Type B pancreatic cell (in vitro differentiated cells): ENCODE results near the gene ERMN. TPM values are rescaled to one million over a fixed set of nuclear protein-coding genes. Genes with fewer than 3 reads are reported as not detected.

ENCODE experiments used
- DNase-seq: peaks from one replicate; pipeline ENCODE4 v3.0.0; 2021; ENCODE audit warnings: mixed read lengths; ENCODE audit not compliant: unreplicated experiment; ENCODE audit errors: extremely low spot score
- H3K27ac Mint-ChIP-seq: 2 replicates; pipeline ENCODE4 v1.8.0; 2021; ENCODE audit warnings: mild to moderate bottlenecking, mixed read lengths
- H3K27me3 Mint-ChIP-seq: 2 replicates; pipeline ENCODE4 v1.8.0; 2021; ENCODE audit warnings: mixed read lengths
- H3K36me3 Mint-ChIP-seq: 2 replicates; pipeline ENCODE4 v1.8.0; 2021; ENCODE audit warnings: mixed read lengths
- H3K4me1 Mint-ChIP-seq: one replicate; pipeline ENCODE4 v1.8.0; 2021; ENCODE audit warnings: mixed read lengths; ENCODE audit not compliant: unreplicated experiment
- H3K4me3 Mint-ChIP-seq: 2 replicates; pipeline ENCODE4 v1.8.0; 2021; ENCODE audit warnings: mild to moderate bottlenecking, mixed read lengths
- H3K9me3 Mint-ChIP-seq: 2 replicates; pipeline ENCODE4 v1.8.0; 2021; ENCODE audit warnings: mixed read lengths
- total RNA-seq: library from RNA; stranded (reverse); gene quantifications from 2 replicates; pipeline ENCODE4 v1.2.1, GENCODE V29; 2021; ENCODE audit warnings: low replicate concordance
- TF ChIP-seq, protein P1 (sequence below): fragments of 200-600 bp; sonication (generic); conservative IDR thresholded peaks from 2 replicates; pipeline ENCODE4 v1.5.0; 2021; ENCODE audit warnings: antibody characterized with exemption, mild to moderate bottlenecking

Gene ERMN
- total RNA-seq, 1 donor from 2014 or later = 1.6 TPM

DNA sequence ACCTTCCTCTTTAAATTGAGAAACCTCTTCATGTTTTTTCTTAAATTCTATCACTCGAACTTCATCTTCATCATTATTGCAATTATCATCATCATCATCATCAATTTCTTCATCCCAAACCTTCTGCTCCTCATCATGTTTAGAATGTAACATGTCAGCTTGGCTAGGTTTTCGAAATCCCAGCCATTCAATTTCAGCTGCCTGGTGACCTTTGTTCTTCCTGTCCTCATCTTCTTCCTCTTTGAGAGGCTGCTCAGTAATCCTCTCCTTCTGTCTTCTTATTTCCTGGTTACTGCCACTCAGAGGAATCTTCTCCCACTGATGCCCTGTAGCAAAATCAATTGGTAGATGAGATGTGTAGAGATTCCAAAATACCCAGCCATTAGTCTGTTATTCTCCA, 4.2 kb downstream of the ERMN start:
- no peak for DNase-seq
- H3K4me3 Mint-ChIP-seq = no peak overlapping the region
- H3K4me1 Mint-ChIP-seq = no peaks in the 10 kb centered on the region
- H3K27me3 Mint-ChIP-seq = peaks cover under 1% of the 10 kb centered on the region
- no peaks in the 10 kb centered on the region for H3K36me3 Mint-ChIP-seq
- H3K9me3 Mint-ChIP-seq = no peaks in the 10 kb centered on the region
- TF ChIP-seq, protein P1, sequence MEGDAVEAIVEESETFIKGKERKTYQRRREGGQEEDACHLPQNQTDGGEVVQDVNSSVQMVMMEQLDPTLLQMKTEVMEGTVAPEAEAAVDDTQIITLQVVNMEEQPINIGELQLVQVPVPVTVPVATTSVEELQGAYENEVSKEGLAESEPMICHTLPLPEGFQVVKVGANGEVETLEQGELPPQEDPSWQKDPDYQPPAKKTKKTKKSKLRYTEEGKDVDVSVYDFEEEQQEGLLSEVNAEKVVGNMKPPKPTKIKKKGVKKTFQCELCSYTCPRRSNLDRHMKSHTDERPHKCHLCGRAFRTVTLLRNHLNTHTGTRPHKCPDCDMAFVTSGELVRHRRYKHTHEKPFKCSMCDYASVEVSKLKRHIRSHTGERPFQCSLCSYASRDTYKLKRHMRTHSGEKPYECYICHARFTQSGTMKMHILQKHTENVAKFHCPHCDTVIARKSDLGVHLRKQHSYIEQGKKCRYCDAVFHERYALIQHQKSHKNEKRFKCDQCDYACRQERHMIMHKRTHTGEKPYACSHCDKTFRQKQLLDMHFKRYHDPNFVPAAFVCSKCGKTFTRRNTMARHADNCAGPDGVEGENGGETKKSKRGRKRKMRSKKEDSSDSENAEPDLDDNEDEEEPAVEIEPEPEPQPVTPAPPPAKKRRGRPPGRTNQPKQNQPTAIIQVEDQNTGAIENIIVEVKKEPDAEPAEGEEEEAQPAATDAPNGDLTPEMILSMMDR = no peak
- H3K27ac Mint-ChIP-seq = no peak overlapping the region

DNA sequence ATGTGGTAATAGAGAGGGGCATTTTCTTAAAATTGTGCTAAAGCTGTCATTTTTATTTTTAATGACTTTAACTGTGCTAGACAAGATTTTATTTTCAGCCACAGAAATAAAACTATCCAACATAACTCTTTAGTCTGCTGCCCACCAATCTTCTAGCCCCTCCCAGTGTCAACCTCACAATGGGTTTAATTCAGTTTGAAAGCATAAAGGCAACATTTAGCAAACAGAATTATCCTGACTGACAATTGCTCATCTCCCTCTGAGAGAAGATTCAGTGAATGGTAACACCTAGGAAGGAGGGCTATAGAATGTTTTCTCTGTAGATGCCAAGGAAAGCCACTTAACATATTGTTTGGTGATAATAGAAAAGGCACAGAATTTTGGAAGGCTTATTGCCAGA, 5.2 kb downstream of the ERMN start:
- no peaks in the 10 kb centered on the region for H3K9me3 Mint-ChIP-seq
- no peaks in the 10 kb centered on the region for H3K4me1 Mint-ChIP-seq
- no peaks in the 10 kb centered on the region for H3K36me3 Mint-ChIP-seq
- no peaks in the 10 kb centered on the region for H3K27me3 Mint-ChIP-seq
- TF ChIP-seq, protein P1 = no peak
- no peak for DNase-seq
- H3K27ac Mint-ChIP-seq = no peak overlapping the region
- no peak overlapping the region for H3K4me3 Mint-ChIP-seq

DNA sequence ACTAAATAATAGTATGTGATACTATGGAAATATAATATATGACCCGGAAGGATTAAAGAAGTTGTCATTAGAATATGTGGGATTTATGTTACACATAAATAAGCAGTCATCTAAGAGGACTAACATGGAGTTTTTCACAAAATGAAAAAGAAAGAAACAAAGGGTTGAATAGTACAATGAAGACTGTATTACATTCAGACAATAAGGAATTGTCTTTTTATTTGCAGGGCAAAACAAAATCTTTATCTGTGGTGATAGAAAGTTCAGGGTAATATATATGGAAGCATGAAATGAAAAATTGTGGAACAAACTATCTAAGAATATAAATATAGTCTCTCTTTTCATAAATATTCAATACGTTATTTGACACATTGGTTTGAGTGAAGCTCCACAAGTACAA, 5.8 kb downstream of the ERMN start:
- H3K4me1 Mint-ChIP-seq = no peaks in the 10 kb centered on the region
- no peaks in the 10 kb centered on the region for H3K27me3 Mint-ChIP-seq
- DNase-seq = no peak
- TF ChIP-seq, protein P1 = no peak
- no peaks in the 10 kb centered on the region for H3K9me3 Mint-ChIP-seq
- no peak overlapping the region for H3K27ac Mint-ChIP-seq
- no peak overlapping the region for H3K4me3 Mint-ChIP-seq
- no peaks in the 10 kb centered on the region for H3K36me3 Mint-ChIP-seq

DNA sequence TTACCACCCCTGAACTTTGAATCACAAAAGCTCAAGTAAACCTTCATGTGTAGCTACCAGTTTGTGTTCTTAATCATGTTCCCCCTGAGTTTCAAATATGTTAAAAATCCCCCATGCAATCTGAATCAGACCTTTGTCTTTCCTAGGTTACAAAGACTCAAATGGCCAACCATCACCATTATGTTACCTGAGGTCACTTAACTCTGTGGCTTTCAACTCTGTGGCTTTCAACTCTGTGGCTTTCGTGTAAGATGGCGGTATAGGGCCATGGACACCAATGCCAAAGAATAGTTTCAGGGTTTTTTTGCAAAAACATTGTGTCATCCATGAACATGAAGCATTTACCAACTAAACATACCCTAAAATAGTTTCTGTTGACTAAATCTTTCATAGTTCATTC, 6.7 kb downstream of the ERMN start:
- Mint-ChIP-seq H3K4me1 (no peaks in the 10 kb centered on the region), H3K4me3 (no peak overlapping the region), H3K36me3 (no peaks in the 10 kb centered on the region), H3K27me3 (no peaks in the 10 kb centered on the region), H3K27ac (no peak overlapping the region), H3K9me3 (no peaks in the 10 kb centered on the region)
- DNase-seq = no peak
- TF ChIP-seq, protein P1 = no peak

DNA sequence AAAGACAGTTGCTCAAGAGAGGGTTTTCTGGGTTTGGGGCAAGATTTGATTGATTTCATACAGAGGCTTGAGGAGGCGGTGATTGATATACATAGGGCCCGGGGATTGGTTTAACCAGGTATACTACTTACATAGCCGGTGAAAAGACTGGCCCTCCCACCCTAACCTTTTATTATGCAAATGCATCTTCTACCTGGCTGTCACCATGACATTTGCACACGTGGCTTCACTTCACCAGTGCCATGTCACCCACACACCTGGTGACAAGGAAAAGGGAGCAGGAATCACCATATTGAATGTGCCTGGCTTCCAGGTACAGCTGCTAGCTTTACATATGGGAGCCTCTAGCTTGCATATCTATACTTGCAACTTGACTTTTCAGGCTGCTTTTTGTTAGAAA, 9.7 kb downstream of the ERMN start:
- H3K9me3 Mint-ChIP-seq = no peaks in the 10 kb centered on the region
- H3K4me3 Mint-ChIP-seq = no peak overlapping the region
- H3K27me3 Mint-ChIP-seq = no peaks in the 10 kb centered on the region
- no peaks in the 10 kb centered on the region for H3K36me3 Mint-ChIP-seq
- H3K4me1 Mint-ChIP-seq = no peaks in the 10 kb centered on the region
- TF ChIP-seq, protein P1 = no peak
- DNase-seq = no peak
- H3K27ac Mint-ChIP-seq = no peak overlapping the region

DNA sequence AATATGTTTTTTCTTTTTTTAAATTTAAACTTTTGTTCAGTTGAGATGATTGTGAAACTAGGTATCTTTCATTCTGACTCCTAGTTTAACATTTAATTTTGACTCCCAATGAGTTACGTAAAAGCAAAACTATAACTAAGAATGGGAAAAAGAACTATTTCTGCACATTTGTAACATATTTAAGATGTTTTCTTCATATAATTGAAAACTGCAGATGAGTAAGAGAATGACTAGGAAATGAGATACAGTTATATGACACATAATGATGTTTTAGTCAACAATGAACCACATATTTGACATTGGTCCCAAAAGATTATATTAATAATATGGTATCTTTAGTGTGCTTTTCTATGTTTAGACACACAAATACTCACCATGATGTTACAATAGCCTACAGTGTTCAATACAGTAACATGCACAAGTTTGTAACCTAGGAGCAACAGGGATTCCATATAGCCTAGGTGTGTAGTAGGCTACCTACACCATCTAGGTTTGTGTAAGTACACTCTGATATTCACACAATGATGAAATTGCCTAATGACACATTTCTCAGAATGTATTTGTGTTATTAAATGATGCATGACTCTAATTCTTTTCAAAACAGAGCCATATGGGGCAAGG, 12.6 kb downstream of the ERMN start:
- Mint-ChIP-seq H3K4me3 (no peak overlapping the region), H3K27me3 (no peaks in the 10 kb centered on the region), H3K36me3 (no peaks in the 10 kb centered on the region), H3K9me3 (no peaks in the 10 kb centered on the region), H3K4me1 (no peaks in the 10 kb centered on the region), H3K27ac (no peak overlapping the region)
- TF ChIP-seq, protein P1 = no peak
- DNase-seq = no peak
